K562 (cell line): ENCODE results near the gene GALNT18. TPM values are rescaled to one million over a fixed set of nuclear protein-coding genes. Genes with fewer than 3 reads are reported as not detected.

ENCODE experiments used
- ATAC-seq: fragments of 200-7000 bp; cut with Tn5 transposase; 3 replicates; pipeline ENCODE4 v1.9.1; 2020; ENCODE audit warnings: moderate library complexity
- BruUV-seq: library from RNA; stranded (reverse); fragments of 400-500 nt; replicated peaks from 2 replicates; lab custom pipeline; 2021; lab: Mats Ljungman, UMichigan
- CTCF ChIA-PET: fragments of 300-600 bp; formaldehyde crosslinking; extraction: SDS; loops from one replicate; lab custom pipeline; 2021; ENCODE audit warnings: low intra/inter-chr PET ratio; lab: Yijun Ruan, JAX
- POLR2A ChIA-PET: fragments of 300-600, 350-650 bp; sonication (Branson Sonifier 250); formaldehyde crosslinking; extraction: SDS; loops from one replicate; lab custom pipeline; 2021; ENCODE audit warnings: antibody characterized with exemption, inconsistent platforms; lab: Yijun Ruan, JAX
- DNase-seq, 4 experiments: peaks; one replicate each; pipeline versions ENCODE4 v3.0.0 to v3.0.0-alpha.2; 2011 to 2018; ENCODE audit warnings: low spot score in 3 of 4, mixed read lengths in 3 of 4; ENCODE audit errors: extremely low read depth in 1 of 4
- FAIRE-seq: peaks from 2 replicates; lab custom pipeline; 2011; peaks lifted over from hg19 to GRCh38; lab: Jason Lieb, UNC
- H2AFZ ChIP-seq: 2 replicates; pipeline ENCODE4 v1.6.0; 2011; ENCODE audit warnings: low read depth, low read length, control low read depth, inconsistent platforms
- H3K27ac ChIP-seq: fragments of 200-600 bp; 3 replicates; pipeline ENCODE4 v1.8.0; 2011; ENCODE audit warnings: low read depth, mild to moderate bottlenecking, control low read depth, inconsistent platforms, low read length, moderate library complexity, mixed read lengths; ENCODE audit errors: extremely low read depth
- H3K27me3 ChIP-seq, 2 experiments: fragments of 300-600 bp in 1 of 2; 2 replicates in 1 of 2; 3 replicates in 1 of 2; pipeline versions ENCODE4 v1.6.0 to v1.8.0; 2011; ENCODE audit warnings: inconsistent platforms in 2 of 2, low read length in 2 of 2, mild to moderate bottlenecking in 1 of 2, mixed read lengths in 1 of 2, moderate library complexity in 1 of 2; ENCODE audit not compliant: control insufficient read depth in 2 of 2, insufficient read depth in 2 of 2
- H3K36me3 ChIP-seq: fragments of 300-600 bp; 3 replicates; pipeline ENCODE4 v1.8.0; 2011; ENCODE audit warnings: mild to moderate bottlenecking, low read length, inconsistent platforms; ENCODE audit not compliant: control insufficient read depth, insufficient read depth
- H3K4me1 ChIP-seq, 2 experiments: fragments of 200-600 bp in 1 of 2; replicated peaks in 1 of 2; 2 replicates in 1 of 2; 3 replicates in 1 of 2; pipeline versions ENCODE4 v1.5.1 to v1.8.0; 2011; ENCODE audit warnings: inconsistent platforms in 2 of 2, low read length in 2 of 2, mild to moderate bottlenecking in 1 of 2, mixed read lengths in 1 of 2, moderate library complexity in 1 of 2; ENCODE audit not compliant: control insufficient read depth in 2 of 2, insufficient read depth in 2 of 2
- H3K4me2 ChIP-seq: 2 replicates; pipeline ENCODE4 v1.6.1; 2011; ENCODE audit warnings: low read length, control low read depth, inconsistent platforms, mixed read lengths; ENCODE audit not compliant: insufficient read depth
- H3K4me3 ChIP-seq: fragments of 200-600 bp; sonication (generic), shearing (Covaris generic); 2 replicates; pipeline ENCODE4 v1.5.1; 2016; ENCODE audit warnings: control low read depth, inconsistent platforms
- H3K79me2 ChIP-seq: fragments of 200-600 bp; 3 replicates; pipeline ENCODE4 v1.8.0; 2011; ENCODE audit warnings: low read length, inconsistent platforms; ENCODE audit not compliant: control insufficient read depth, insufficient read depth
- H3K9ac ChIP-seq, 2 experiments: 2 replicates each; pipeline versions ENCODE4 v1.6.0 to v1.6.1; 2011; ENCODE audit warnings: low read depth in 2 of 2, low read length in 2 of 2, control low read depth in 1 of 2, inconsistent platforms in 1 of 2, mild to moderate bottlenecking in 1 of 2, mixed read lengths in 1 of 2; ENCODE audit not compliant: insufficient read depth in 1 of 2
- H3K9me1 ChIP-seq: one replicate; pipeline ENCODE4 v1.6.0; 2011; ENCODE audit warnings: inconsistent platforms, mild to moderate bottlenecking, low read length, moderate library complexity; ENCODE audit not compliant: control insufficient read depth, insufficient read depth
- H3K9me3 ChIP-seq: replicated peaks from 2 replicates; pipeline ENCODE4 v1.5.1; 2011; ENCODE audit warnings: low read depth, low read length, inconsistent platforms; ENCODE audit not compliant: control insufficient read depth, insufficient read depth
- H4K20me1 ChIP-seq: replicated peaks from 2 replicates; pipeline ENCODE4 v1.6.1; 2011; ENCODE audit warnings: low read length, inconsistent platforms, mixed read lengths; ENCODE audit not compliant: control insufficient read depth, insufficient read depth
- ADNP ChIP-seq: fragments of 200-800 bp; sonication (Bioruptor generic); IDR thresholded peaks from 2 replicates; pipeline ENCODE4 v1.6.1; 2016; ENCODE audit warnings: missing genetic modification characterization, missing compliant biosample characterization
- ELK1 ChIP-seq: sonication (generic); formaldehyde crosslinking; IDR thresholded peaks from 2 replicates; pipeline ENCODE4 v1.8.1; 2022; ENCODE audit warnings: missing genetic modification reagents
- GATAD2B ChIP-seq: fragments of 450-650 bp; IDR thresholded peaks from 2 replicates; pipeline ENCODE4 v1.6.1; 2017; ENCODE audit warnings: mild to moderate bottlenecking, borderline replicate concordance
- HES1 ChIP-seq: fragments of 450-650 bp; IDR thresholded peaks from 2 replicates; pipeline ENCODE4 v1.6.1; 2016; ENCODE audit warnings: low read depth, mild to moderate bottlenecking, moderate library complexity
- HEY1 ChIP-seq: fragments of 250-450 bp; sonication (Bioruptor Pico); IDR thresholded peaks from 2 replicates; pipeline ENCODE4 v1.5.0; 2020; ENCODE audit warnings: mild to moderate bottlenecking, moderate library complexity, borderline replicate concordance
- HNRNPK ChIP-seq: fragments of 200-400 bp; formaldehyde crosslinking; IDR thresholded peaks from one replicate; pipeline ENCODE4 v1.6.1; 2018; ENCODE audit warnings: mild to moderate bottlenecking, low read depth, low read length; ENCODE audit not compliant: poor library complexity, severe bottlenecking
- NFYB ChIP-seq: IDR thresholded peaks from 2 replicates; pipeline ENCODE4 v1.6.1; 2011; ENCODE audit warnings: mild to moderate bottlenecking, moderate library complexity; ENCODE audit not compliant: insufficient read length; ENCODE audit errors: extremely low read depth
- NUFIP1 ChIP-seq: fragments of 450-650 bp; IDR thresholded peaks from 2 replicates; pipeline ENCODE4 v1.6.1; 2018; ENCODE audit not compliant: partially characterized antibody
- PRPF4 ChIP-seq: fragments of 200-400 bp; formaldehyde crosslinking; IDR thresholded peaks from one replicate; pipeline ENCODE4 v1.6.1; 2017; ENCODE audit warnings: low read length, low read depth, mild to moderate bottlenecking; ENCODE audit not compliant: insufficient read depth, poor library complexity, severe bottlenecking
- SOX6 ChIP-seq: fragments of 450-650 bp; IDR thresholded peaks from 2 replicates; pipeline ENCODE4 v1.6.1; 2014; ENCODE audit warnings: mild to moderate bottlenecking
- ZHX1 ChIP-seq: fragments of 150-350 bp; conservative IDR thresholded peaks from 2 replicates; pipeline ENCODE4 v1.6.1; 2014; ENCODE audit warnings: low read length
- ZNF23 ChIP-seq: fragments of 250-450 bp; sonication (Bioruptor Pico); IDR thresholded peaks from 2 replicates; pipeline ENCODE4 v1.4.0; 2020; ENCODE audit warnings: mild to moderate bottlenecking
- WGBS: fragments of 100-300 bp; shearing (Covaris generic); methylation state at CpG from one replicate; pipeline ENCODE4 v1.1.6; 2016; ENCODE audit warnings: low coverage, mixed read lengths; ENCODE audit not compliant: insufficient coverage; ENCODE audit errors: missing lambda C conversion rate; 5-methylcytosine and 5-hydroxymethylcytosine counted together
- in situ Hi-C: fragments of 300-500 bp; cut with MboI; formaldehyde crosslinking; loops from 4 replicates; pipeline ENCODE4 v1.15.0; 2018; ENCODE audit warnings: inconsistent platforms, mixed read lengths
- intact Hi-C: fragments of 100-400 bp; cut with micrococcal nuclease; formaldehyde crosslinking; loops from 2 replicates; pipeline ENCODE4 v1.14.2; 2022
- polyA plus RNA-seq, 8 experiments: library from polyadenylated mRNA; depleted of rRNA in 4 of 8; stranded (reverse) in 5 of 8; unstranded in 3 of 8; fragments of >200 nt; fragmentation: Nextera tagmentation in 2 of 8; fragmentation: Illumina TruSeq in 1 of 8; extraction: Ambion mirVana in 2 of 8; extraction: Trizol in 1 of 8; gene quantifications; 2 replicates each; pipeline versions ENCODE4 v1.2.1 to v1.2.3, GENCODE V29; 2011 to 2014; ENCODE audit warnings: inconsistent platforms in 1 of 8, missing spikeins in 1 of 8
- total RNA-seq, 7 experiments: library from RNA; depleted of rRNA in 6 of 7; stranded (reverse); fragments of >200 nt in 6 of 7; fragmentation: Illumina TruSeq in 2 of 7; extraction: Trizol in 2 of 7; gene quantifications; 2 replicates each; pipeline versions ENCODE4 v1.2.1 to v1.2.3, GENCODE V29; 2011 to 2021; ENCODE audit warnings: low replicate concordance in 1 of 7

Gene GALNT18
- total and polyA plus RNA-seq, 9 of the 15 experiments (the other 6 are each of a cell fraction or from before 2014, with no cell fraction given): not detected

- TF ChIP-seq PRPF4 (no peak), ELK1 (no peak), NFYB (no peak), ZNF23 (CRISPR knock-in tag) (no peak), HES1 (no peak), HNRNPK (no peak), ADNP (no peak), ZHX1 (no peak), SOX6 (no peak), GATAD2B (no peak), NUFIP1 (no peak), HEY1 (CRISPR knock-in tag) (no peak)
- ATAC-seq (no peak), DNase-seq (no peak), FAIRE-seq (no peak)
- Histone ChIP-seq H3K4me2 (no peak overlapping the region), H4K20me1 (no peaks in the 10 kb centered on the region), H3K4me1 (no peaks in the 10 kb centered on the region), H3K9ac (no peak overlapping the region), H3K27ac (no peak overlapping the region), H3K27me3 (peaks cover 0 to 12% of the 10 kb centered on the region in 2 experiments; a peak in 1 of 5 replicates), H2AFZ (no peak overlapping the region), H3K79me2 (no peaks in the 10 kb centered on the region), H3K36me3 (no peaks in the 10 kb centered on the region), H3K4me3 (no peak overlapping the region), H3K9me1 (no peaks in the 10 kb centered on the region), H3K9me3 (no peaks in the 10 kb centered on the region)
- CTCF ChIA-PET: no interaction called here
- WGBS: 1% methylated on average over 6 of the region's 6 CpGs
- POLR2A ChIA-PET: interaction anchor here (1.0 kb wide), 1 partner anchor 42 kb away, joined by 3 read pairs; no protein-coding TSS in a partner anchor
- BruUV-seq: no TSS peak
- intact Hi-C loops (no loop called here), in situ Hi-C loops (no loop called here)
Measured at GRCh38 chr11:11563200-11563975, 58.4 kb downstream of the GALNT18 start.
